ENCODE measurements around the gene LARGE1.

LARGE1 gene

DNA sequence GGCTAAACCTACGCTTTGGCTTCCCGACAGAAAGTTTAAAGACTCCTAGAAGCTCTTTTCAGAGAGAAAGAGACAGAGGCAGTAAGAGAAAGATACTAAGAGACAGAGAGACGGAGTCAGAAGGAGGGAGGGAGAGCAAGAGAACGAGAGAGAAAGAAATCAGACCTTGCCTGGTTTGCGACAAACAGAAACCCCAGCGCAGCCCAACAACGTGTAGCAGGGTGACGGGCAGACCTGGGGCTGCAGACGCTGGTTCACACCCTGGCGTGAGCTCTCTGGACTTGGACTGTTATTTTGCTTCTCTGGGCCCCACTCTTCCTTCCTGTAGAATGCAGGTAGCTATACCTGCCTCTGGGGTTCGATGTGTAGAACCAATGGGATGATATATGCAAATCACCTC, 617.7 kb downstream of the LARGE1 start:
- Histone ChIP-seq H3K27me3 (ENCODE audit: control insufficient read depth, insufficient read depth, low read length) (no peaks in the 10 kb centered on the region), H3K4me3 (ENCODE audit: low read length) (no peak overlapping the region), H3K4me2 (ENCODE audit: low read length) (peak overlapping the region; percentile 23), H3K9me3 (replicated peaks; ENCODE audit: low read length) (no peaks in the 10 kb centered on the region), H3K9ac (ENCODE audit: low read depth, low read length) (no peak overlapping the region), H3K4me1 (ENCODE audit: control insufficient read depth, insufficient read depth, low read length) (no peaks in the 10 kb centered on the region), H3K36me3 (ENCODE audit: insufficient read depth, low read length) (no peaks in the 10 kb centered on the region)

DNA sequence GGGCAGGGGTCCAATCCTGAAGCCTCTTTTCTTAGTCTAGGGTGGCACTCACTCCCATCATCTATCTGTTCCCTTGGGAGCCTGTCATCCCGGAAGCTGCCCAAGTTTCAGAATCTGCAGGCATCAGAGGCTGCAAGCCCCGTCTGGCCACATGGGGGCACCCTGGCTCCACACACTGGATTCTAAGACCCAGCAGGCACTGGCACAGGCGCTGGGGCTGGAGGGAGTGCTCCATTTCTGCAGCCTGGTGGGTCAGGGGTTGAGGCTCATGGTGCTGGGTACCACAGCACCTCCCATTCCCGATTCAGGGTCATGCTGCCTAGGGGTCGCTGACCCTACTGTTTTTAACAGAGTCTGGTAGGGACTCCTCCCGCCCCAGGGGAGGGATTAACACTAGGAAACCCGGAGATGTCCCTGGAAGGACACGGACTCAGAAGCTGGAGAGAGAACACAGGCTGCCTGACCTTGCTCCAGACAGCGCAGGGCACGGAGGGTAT, 618.2 kb downstream of the LARGE1 start:
- Histone ChIP-seq H3K4me3 (ENCODE audit: low read length) (no peak overlapping the region), H3K36me3 (ENCODE audit: insufficient read depth, low read length) (no peaks in the 10 kb centered on the region), H3K9ac (ENCODE audit: low read depth, low read length) (no peak overlapping the region), H3K27me3 (ENCODE audit: control insufficient read depth, insufficient read depth, low read length) (no peaks in the 10 kb centered on the region), H3K4me2 (ENCODE audit: low read length) (peak overlapping the region; percentile 23), H3K4me1 (ENCODE audit: control insufficient read depth, insufficient read depth, low read length) (no peaks in the 10 kb centered on the region), H3K9me3 (replicated peaks; ENCODE audit: low read length) (no peaks in the 10 kb centered on the region)

DNA sequence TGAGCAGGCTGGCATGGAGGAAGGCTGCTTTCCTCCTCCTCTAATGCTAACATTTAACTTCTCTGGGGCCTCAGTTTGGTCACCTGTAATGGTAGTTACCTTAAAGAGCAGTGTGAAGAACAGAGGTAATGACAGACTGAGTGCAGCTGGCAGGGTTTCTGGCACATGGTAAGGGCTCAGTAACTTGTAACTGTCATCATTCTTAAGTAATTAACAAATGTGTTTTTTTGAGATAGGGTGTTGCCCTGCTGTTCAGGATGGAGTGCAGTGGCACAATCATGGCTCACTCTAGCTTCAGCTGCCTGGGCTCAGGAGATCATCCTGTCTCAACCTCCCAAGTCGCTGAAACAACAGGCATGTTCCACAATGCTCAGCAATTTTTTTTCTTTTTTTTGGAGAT, 620.1 kb downstream of the LARGE1 start:
- H3K9ac ChIP-seq (ENCODE audit: low read depth, low read length) = no peak overlapping the region
- H3K9me3 ChIP-seq (replicated peaks; ENCODE audit: low read length) = no peaks in the 10 kb centered on the region
- no peaks in the 10 kb centered on the region for H3K36me3 ChIP-seq (ENCODE audit: insufficient read depth, low read length)
- no peak overlapping the region for H3K4me2 ChIP-seq (ENCODE audit: low read length)
- H3K4me3 ChIP-seq (ENCODE audit: low read length) = no peak overlapping the region
- no peaks in the 10 kb centered on the region for H3K27me3 ChIP-seq (ENCODE audit: control insufficient read depth, insufficient read depth, low read length)
- H3K4me1 ChIP-seq (ENCODE audit: control insufficient read depth, insufficient read depth, low read length) = no peaks in the 10 kb centered on the region

DNA sequence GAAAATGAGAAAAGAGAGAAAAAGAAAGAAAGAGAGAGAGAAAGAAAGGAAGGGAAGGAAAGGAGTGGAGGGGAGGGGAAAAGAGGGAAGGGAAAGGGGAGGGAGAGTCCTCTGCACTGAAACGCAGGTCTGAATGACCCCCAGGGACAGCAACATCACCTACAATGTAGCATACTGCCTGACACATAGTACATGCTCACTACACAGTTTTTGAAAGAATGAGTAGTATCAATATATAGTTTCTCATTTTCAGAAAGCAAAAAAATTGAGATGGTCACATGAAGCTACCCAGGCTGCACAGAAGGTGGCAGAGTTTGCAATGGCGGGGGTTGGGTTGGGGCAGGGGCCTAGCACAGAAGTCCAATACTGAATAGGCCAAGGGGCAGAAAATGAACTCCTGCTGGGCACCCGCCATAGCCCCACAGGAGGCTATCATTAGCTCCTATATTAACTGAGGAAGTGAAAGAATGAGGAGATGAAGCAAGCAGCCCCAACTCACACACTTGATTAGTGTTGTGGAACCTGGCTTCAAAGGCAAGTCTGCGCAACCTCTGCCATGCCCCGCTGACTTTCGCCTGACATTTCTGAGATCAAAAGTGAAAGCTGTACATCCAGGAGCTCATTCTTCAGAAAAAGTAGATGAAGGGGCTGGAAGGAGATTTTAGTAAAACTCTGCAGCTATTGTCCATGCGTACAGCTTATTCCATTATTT, 620.9 kb downstream of the LARGE1 start:
- Histone ChIP-seq H3K27me3 (ENCODE audit: control insufficient read depth, insufficient read depth, low read length) (no peaks in the 10 kb centered on the region), H3K9ac (ENCODE audit: low read depth, low read length) (no peak overlapping the region), H3K9me3 (replicated peaks; ENCODE audit: low read length) (no peaks in the 10 kb centered on the region), H3K4me1 (ENCODE audit: control insufficient read depth, insufficient read depth, low read length) (no peaks in the 10 kb centered on the region), H3K4me3 (ENCODE audit: low read length) (no peak overlapping the region), H3K36me3 (ENCODE audit: insufficient read depth, low read length) (no peaks in the 10 kb centered on the region), H3K4me2 (ENCODE audit: low read length) (no peak overlapping the region)

DNA sequence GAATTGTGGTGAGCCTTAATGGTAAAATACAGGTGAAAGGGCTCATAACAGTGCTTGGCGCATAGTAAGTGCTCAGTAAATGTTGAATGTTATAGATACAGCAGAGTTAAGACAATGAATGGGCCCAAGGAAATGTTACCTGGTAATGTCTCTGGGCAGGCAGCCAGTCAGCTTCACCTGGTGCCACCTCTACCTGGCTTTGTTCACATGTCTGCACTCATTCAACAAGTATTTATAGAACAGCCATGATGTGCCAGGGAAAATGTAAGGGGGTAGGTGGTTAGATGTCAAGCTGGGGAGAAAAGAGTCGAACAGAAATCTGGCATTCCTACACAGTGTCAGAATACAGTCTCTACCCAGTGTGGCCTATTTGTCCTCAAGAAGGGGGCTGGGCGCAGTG, 623.3 kb downstream of the LARGE1 start:
- Histone ChIP-seq H3K36me3 (ENCODE audit: insufficient read depth, low read length) (no peaks in the 10 kb centered on the region), H3K9me3 (replicated peaks; ENCODE audit: low read length) (no peaks in the 10 kb centered on the region), H3K4me3 (ENCODE audit: low read length) (no peak overlapping the region), H3K4me2 (ENCODE audit: low read length) (no peak overlapping the region), H3K9ac (ENCODE audit: low read depth, low read length) (no peak overlapping the region), H3K4me1 (ENCODE audit: control insufficient read depth, insufficient read depth, low read length) (no peaks in the 10 kb centered on the region), H3K27me3 (ENCODE audit: control insufficient read depth, insufficient read depth, low read length) (no peaks in the 10 kb centered on the region)

DNA sequence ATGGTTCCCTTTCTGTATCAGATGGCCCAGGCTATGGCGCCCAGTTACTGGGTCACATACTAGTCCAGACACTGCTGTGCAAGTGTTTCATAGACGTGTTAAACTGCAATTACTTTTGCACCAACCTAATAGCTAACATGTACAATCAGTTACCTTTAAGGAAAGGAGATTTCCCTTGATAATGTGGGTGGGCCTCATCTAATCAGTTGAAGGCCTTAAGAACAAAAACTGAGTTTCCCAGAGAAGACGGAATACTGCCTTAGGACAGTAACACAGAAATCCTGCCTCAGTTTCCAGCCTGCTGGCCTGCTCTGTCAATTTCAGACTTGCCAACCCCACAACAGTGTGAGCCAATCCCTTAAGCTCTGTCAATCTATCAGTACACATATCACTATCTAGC, 632.2 kb downstream of the LARGE1 start:
- Histone ChIP-seq H3K4me2 (ENCODE audit: low read length) (no peak overlapping the region), H3K4me3 (ENCODE audit: low read length) (no peak overlapping the region), H3K4me1 (ENCODE audit: control insufficient read depth, insufficient read depth, low read length) (no peaks in the 10 kb centered on the region), H3K9ac (ENCODE audit: low read depth, low read length) (no peak overlapping the region), H3K36me3 (ENCODE audit: insufficient read depth, low read length) (no peaks in the 10 kb centered on the region), H3K9me3 (replicated peaks; ENCODE audit: low read length) (no peaks in the 10 kb centered on the region), H3K27me3 (ENCODE audit: control insufficient read depth, insufficient read depth, low read length) (no peaks in the 10 kb centered on the region)

DNA sequence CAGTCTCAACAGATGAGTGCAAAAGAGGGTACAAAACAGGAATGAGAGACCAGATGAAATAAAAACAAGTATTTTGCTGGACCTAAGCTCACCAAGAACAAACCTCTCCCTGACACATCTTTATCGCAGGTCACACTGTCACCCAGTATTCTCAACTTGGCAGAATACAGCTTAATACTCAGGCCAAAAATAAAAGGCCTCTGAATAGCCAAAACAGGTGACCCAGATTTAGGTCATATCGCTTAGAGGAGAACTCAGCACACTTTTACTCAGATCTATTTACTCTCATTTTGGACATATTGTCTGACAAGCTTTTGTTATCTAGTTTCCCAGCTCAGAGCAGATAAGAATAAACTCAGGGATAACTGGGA, 645.2 kb downstream of the LARGE1 start:
- Histone ChIP-seq H3K4me3 (ENCODE audit: low read length) (no peak overlapping the region), H3K4me2 (ENCODE audit: low read length) (no peak overlapping the region), H3K9ac (ENCODE audit: low read depth, low read length) (no peak overlapping the region), H3K9me3 (replicated peaks; ENCODE audit: low read length) (no peaks in the 10 kb centered on the region), H3K4me1 (ENCODE audit: control insufficient read depth, insufficient read depth, low read length) (no peaks in the 10 kb centered on the region), H3K27me3 (ENCODE audit: control insufficient read depth, insufficient read depth, low read length) (no peaks in the 10 kb centered on the region), H3K36me3 (ENCODE audit: insufficient read depth, low read length) (no peaks in the 10 kb centered on the region)

DNA sequence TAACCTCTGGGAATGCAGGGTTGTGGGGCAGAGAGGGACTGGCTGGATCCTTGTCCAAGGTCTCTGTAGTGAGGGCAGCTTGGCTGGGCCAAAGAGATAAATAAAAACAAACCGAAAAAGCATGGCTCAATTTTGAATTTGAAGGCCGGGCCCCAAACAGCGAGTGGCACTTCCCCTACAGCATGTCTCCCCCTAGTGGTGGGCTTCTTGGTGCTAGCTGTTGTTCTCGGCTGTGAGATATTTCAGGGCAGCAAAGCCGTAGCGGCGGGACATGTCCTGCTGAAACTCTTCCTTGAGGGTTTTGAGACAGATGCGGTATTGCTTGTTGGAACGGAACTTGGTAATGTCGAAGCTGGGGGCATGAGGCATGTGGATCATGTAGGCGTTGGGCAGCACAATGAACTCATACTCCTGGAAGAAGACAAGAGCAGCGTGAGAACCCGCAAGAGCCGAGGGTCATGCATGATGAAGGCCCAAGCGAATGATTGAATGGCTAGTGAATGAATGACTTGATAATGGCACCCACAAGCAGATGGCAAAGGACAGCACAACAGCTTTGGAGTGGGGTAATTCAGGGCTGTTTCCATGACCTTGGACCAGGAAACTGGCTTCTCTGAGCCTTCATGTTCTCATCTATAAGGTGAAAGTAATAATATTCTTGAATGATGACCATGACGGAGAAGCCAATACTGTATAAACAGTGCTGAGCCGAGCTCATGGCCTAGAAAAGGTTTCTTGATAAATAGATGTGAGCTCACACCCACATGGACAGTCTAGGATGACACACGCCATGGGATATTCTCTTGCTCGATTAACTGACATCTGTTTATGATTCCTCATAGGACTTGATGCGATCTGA, 645.8 kb downstream of the LARGE1 start:
- Histone ChIP-seq H3K9me3 (replicated peaks; ENCODE audit: low read length) (no peaks in the 10 kb centered on the region), H3K9ac (ENCODE audit: low read depth, low read length) (no peak overlapping the region), H3K4me3 (ENCODE audit: low read length) (no peak overlapping the region), H3K27me3 (ENCODE audit: control insufficient read depth, insufficient read depth, low read length) (no peaks in the 10 kb centered on the region), H3K36me3 (ENCODE audit: insufficient read depth, low read length) (no peaks in the 10 kb centered on the region), H3K4me2 (ENCODE audit: low read length) (no peak overlapping the region), H3K4me1 (ENCODE audit: control insufficient read depth, insufficient read depth, low read length) (no peaks in the 10 kb centered on the region)

DNA sequence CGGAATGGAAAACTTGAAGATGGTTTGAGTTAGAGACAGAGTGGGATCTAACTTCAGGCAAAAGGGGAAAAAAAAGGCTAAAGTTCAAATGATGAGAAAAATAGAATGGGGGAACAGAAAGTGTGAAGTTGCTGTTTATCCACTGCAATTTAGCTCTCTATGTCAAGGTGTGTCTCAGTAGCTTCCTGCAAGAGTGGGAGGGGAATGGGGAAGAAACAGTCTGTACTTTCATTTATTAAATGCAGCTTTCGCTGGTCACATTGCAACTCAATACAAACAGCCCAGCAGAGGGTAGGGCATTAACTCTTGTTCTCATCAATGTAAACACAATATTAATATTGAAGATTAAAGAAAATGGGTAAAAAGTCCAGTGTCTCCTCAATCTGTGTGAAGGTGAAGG, 647.4 kb downstream of the LARGE1 start:
- no peaks in the 10 kb centered on the region for H3K27me3 ChIP-seq (ENCODE audit: control insufficient read depth, insufficient read depth, low read length)
- H3K4me1 ChIP-seq (ENCODE audit: control insufficient read depth, insufficient read depth, low read length) = no peaks in the 10 kb centered on the region
- no peak overlapping the region for H3K4me3 ChIP-seq (ENCODE audit: low read length)
- no peaks in the 10 kb centered on the region for H3K9me3 ChIP-seq (replicated peaks; ENCODE audit: low read length)
- H3K9ac ChIP-seq (ENCODE audit: low read depth, low read length) = no peak overlapping the region
- H3K4me2 ChIP-seq (ENCODE audit: low read length) = no peak overlapping the region
- H3K36me3 ChIP-seq (ENCODE audit: insufficient read depth, low read length) = no peaks in the 10 kb centered on the region

DNA sequence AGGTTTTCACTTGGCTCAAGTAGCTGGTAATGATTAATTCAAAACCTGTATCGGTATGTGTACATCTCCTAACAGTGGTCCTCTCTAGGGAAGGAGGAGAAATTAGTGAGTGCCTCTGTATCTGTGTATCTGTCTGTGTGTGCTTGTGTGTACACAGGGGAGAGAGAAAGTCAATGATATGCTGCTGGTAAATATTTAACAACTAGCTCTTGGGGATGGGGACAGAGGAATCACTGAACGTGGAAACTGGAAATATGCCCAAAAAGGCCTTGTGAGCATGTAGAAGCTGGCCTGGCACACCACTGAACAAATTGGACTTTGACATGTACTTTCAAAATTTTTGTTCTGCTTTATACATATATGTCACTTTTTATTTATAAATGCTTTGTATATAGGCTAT, 648.1 kb downstream of the LARGE1 start:
- no peak overlapping the region for H3K9ac ChIP-seq (ENCODE audit: low read depth, low read length)
- H3K9me3 ChIP-seq (replicated peaks; ENCODE audit: low read length) = no peaks in the 10 kb centered on the region
- no peak overlapping the region for H3K4me2 ChIP-seq (ENCODE audit: low read length)
- H3K36me3 ChIP-seq (ENCODE audit: insufficient read depth, low read length) = no peaks in the 10 kb centered on the region
- H3K4me3 ChIP-seq (ENCODE audit: low read length) = no peak overlapping the region
- H3K27me3 ChIP-seq (ENCODE audit: control insufficient read depth, insufficient read depth, low read length) = no peaks in the 10 kb centered on the region
- H3K4me1 ChIP-seq (ENCODE audit: control insufficient read depth, insufficient read depth, low read length) = no peaks in the 10 kb centered on the region

DNA sequence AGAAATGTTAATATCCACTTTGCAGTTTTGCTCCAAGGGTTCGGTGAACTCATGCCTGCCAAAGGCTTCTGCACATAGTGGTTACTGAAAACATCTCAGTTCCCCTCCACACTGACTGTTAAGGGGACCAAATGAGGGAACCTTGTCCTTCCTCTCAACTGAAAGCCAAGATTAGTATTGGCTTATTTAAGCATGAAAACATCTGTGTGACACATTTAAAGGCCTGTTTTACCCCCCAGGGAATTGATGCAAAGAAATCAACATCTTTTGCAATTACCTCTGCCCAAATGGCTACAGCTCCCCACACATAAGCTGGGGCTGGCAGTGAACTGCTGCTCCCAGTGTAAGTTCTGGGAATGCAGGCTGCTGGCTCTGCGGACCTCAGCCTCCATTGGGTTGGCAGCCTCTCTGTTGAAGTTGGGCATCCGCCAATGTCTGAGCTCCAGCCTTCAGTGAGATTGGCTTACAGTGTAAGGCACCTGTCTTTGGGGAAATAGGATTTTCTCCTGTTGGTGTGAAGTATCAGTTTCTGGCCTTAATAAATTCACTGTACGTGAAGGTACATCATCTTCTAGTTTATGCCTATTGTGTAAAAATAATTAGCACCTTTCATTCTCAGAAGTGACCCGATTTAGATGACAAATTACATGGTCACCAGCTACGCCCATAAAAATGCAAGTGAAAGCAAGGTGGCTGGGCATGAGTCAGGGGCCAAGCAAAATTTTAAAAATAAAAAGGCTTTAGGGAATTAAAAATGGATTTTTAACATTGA, 648.7 kb downstream of the LARGE1 start:
- Histone ChIP-seq H3K27me3 (ENCODE audit: control insufficient read depth, insufficient read depth, low read length) (no peaks in the 10 kb centered on the region), H3K9me3 (replicated peaks; ENCODE audit: low read length) (no peaks in the 10 kb centered on the region), H3K4me3 (ENCODE audit: low read length) (no peak overlapping the region), H3K4me2 (ENCODE audit: low read length) (no peak overlapping the region), H3K36me3 (ENCODE audit: insufficient read depth, low read length) (no peaks in the 10 kb centered on the region), H3K9ac (ENCODE audit: low read depth, low read length) (no peak overlapping the region), H3K4me1 (ENCODE audit: control insufficient read depth, insufficient read depth, low read length) (no peaks in the 10 kb centered on the region)
